Measurements from ENCODE around the gene ZNF385C.

DNA sequence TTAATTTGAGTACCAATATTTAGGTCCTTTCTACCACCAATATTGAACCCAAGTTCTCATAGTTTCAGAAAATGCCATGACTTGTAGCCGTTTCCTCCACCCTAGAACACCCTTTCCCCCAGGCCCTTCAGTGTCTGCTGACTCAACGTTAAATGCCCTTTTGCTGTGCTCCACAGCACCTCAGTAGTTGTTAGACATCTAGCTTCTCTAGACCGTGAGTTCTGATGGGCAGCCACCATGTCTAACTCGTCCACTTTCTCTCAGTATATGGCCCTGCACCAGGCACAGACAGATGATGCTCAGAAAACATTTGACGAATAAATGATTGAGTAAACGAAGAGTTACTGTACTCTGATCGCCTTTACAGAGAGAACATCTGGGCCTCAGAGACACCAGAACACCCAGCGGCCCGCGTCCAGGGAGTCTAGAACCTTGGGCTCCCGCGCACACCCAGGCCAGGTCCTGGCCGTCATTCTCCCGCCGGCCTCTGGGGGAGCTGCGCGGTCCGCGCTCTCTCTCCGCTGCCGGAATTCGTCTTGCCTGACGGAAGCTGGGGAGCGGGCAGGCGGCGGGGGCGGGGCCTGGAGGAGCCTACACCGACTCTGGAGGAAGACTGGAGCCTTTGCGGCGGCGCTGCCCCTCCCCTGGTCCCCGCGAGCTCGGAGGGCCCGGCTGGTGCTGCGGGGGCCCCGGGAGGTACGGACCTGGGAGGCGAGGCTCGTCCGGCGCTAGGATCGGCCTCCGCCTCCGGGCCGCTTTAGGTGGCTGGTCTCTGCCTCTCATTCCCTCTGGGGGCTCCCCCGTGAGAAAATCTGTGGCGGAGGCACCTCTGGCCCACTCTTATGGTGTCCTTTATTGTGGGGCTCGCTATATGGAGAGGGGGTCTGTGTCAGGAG, 78.5 kb downstream of the ZNF385C start, which contains the start of gene NKIRAS2:
- TF ChIP-seq, protein P1, sequence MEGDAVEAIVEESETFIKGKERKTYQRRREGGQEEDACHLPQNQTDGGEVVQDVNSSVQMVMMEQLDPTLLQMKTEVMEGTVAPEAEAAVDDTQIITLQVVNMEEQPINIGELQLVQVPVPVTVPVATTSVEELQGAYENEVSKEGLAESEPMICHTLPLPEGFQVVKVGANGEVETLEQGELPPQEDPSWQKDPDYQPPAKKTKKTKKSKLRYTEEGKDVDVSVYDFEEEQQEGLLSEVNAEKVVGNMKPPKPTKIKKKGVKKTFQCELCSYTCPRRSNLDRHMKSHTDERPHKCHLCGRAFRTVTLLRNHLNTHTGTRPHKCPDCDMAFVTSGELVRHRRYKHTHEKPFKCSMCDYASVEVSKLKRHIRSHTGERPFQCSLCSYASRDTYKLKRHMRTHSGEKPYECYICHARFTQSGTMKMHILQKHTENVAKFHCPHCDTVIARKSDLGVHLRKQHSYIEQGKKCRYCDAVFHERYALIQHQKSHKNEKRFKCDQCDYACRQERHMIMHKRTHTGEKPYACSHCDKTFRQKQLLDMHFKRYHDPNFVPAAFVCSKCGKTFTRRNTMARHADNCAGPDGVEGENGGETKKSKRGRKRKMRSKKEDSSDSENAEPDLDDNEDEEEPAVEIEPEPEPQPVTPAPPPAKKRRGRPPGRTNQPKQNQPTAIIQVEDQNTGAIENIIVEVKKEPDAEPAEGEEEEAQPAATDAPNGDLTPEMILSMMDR (IDR thresholded peaks at IDR 0.05; ENCODE audit: low read depth, low read length, missing input control), result peak; percentile 90
- TF ChIP-seq YY1 (IDR thresholded peaks at IDR 0.05), result peak; percentile 61
- peak; percentile 41 for TF ChIP-seq SP1 (IDR thresholded peaks at IDR 0.05)
- no peak for TF ChIP-seq TAF1 (conservative IDR thresholded peaks at IDR 0.05)
- TF ChIP-seq RXRA (IDR thresholded peaks at IDR 0.05), result no peak
- peak in 1 of 2 donors; percentile 9 for TF ChIP-seq JUND (IDR thresholded peaks at IDR 0.05)
